ENCODE results near the gene STEEP1.

- TF ChIP-seq CTCF (IDR thresholded peaks at IDR 0.05) (no peak), POLR2A (IDR thresholded peaks at IDR 0.05) (no peak)
These were observed 14.2 kb upstream of the STEEP1 start for GRCh38 chrX:119579414-119579813.
